GOT3 (cell line): Measurements from ENCODE around the gene CCDC102A.
"Not testable (repeated sequence)": the region's sequence is repeated elsewhere in the genome, so short reads cannot be mapped to it uniquely, and the experiment has no call there.

Experiments
- DNase-seq: peaks from one replicate; lab custom pipeline; 2025; ENCODE audit warnings: mixed read lengths; lab: John Stamatoyannopoulos, UW

The CCDC102A gene

DNA sequence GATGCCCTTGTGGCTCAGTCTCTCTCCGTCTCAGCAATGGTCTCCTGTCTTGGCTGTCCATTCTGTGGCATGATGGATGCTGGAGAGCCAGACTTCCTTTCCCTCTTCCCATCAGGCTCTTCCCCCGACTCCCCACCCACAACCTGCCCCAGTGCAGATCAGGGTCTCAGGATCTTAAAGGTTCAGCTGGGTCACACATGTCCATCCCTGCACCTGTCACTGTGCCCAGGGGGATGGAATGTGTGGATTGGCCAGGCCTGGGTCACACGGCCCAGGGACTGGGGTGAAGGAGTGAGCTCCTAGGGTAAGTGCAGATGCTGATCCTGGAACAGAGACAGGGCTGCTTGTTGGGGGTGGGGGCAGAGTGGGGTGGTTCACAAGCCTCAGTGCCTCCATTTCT lies 29.1 kb upstream of the CCDC102A start:
- DNase-seq: no peak

GRCh38 chr16:57564571-57565270 lies 28.4 kb upstream of the CCDC102A start:
- no peak for DNase-seq

- DNase-seq: no peak
Measured at GRCh38 chr16:57563761-57564160, 27.4 kb upstream of the CCDC102A start.

DNA sequence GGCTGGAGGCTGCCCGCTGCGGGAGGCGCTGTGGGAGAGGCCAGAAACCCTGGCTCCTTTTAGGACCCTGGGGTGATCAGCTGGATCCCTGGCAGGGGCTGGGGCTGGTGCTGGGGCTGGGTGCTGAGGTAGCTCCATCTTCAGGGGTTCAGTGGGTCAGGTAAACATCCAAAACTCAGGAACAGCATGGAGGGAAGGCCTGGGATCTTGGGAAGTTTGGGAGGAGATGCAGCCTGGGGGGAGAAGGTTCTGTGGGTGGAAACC lies 27.0 kb upstream of the CCDC102A start:
- DNase-seq: no peak

DNA sequence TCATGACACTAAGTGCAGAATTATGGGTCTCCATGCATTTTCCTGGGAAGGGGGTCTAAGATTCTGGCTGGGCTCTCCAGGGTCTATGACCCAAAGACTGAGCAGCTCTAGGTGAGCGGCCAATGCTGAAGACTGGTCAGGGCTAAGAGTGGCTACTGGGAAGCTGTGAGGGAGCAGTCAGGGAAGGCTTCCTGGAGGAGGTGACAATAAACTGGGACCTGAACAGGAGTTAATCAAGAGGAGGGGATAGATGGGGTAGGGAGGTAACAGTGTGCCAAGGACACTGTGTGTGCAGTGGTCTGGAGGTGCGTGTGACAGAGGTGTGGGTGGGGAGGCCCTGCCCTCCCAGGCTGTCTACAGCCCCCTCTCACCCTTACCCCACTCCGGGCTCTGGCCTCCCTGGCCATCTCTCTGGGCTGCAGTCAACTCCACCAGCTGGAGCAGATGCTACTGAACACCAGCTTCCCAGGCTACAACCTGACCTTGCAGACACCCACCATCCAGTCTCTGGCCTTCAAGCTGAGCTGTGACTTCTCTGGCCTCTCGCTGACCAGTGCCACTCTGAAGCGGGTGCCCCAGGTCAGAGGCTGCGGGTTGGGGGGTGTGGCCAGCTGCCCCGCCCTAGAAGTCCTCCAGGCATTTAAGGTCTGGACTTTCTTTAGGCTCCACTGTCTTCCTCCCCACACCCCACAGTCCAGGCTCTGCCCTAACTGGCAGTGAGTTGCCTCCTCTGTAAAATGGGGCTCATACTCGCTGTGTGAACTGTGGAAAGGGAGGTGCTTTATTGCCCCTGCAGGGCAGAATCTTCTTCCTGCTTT lies 26.5 kb upstream of the CCDC102A start:
- no peak for DNase-seq

- no peak for DNase-seq
Measured at GRCh38 chr16:57562066-57562465, 25.7 kb upstream of the CCDC102A start.

- DNase-seq: no peak
Measured at GRCh38 chr16:57559072-57559790, 22.9 kb upstream of the CCDC102A start.

DNA sequence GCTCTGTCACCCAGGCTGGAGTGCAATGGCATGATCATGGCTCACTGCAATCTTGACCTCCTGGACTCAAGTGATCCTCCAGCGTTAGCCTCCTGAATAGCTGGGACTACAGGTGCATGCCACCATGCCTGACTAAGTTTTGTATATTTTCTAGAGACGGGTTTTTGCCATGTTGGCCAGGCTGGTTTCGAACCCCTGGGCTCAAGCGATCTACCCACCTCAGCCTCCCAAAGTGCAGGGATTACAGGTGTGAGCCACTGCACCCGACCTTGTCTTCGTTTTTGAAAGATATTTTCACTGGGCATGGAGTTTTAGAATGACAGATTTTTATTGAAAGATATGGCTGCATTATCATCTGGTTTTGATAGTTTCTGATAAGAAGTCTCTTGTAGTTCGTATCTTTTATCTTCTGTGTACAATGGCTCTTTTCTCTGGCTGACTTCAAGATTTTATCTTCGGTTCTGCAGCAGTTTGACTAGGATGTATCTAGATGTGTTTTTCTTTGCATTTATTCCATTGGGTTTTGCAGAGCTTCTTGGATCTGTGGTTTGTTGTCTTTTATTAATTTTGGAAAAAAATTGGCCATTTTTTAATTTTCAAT lies 20.7 kb upstream of the CCDC102A start:
- DNase-seq: no peak

DNA sequence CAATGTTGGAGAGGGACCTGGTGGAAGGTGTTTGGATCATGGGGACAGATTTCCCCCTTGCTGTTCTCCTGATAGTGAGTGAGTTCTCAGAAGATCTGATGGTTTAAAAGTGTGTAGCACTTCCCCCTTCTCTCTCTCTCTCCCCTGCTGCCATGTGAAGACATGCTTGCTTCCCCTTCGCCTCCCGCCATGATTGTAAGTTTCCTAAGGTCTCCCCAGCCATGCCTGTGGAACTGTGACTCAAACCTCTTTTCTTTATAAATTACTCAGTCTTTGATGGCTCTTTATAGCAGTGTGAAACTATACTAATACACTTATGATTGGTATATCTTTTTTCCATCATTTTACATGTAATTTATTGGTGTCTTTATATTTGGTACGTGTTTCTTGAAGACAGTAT lies 19.5 kb upstream of the CCDC102A start:
- DNase-seq: no peak

- DNase-seq: no peak
Measured at GRCh38 chr16:57551057-57551456, 14.7 kb upstream of the CCDC102A start.

DNA sequence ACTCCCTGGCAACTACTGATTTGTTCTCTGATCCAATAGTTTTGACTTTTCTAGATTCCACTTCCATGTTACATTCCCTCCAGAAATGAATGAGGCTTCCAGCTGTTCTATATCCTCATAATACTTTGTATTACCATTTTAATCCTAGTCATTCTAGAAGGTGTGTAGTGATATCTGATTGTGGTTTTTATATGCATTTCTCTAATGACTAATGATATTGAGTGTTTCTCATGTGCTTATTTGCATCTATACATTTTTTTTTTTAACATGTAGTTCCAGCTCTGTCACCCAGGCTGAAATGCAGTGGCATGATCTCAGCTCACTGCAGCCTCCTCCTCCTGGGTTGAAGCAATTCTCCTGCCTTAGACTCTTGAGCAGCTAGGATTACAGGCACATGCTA lies 13.4 kb upstream of the CCDC102A start:
- no peak for DNase-seq

DNA sequence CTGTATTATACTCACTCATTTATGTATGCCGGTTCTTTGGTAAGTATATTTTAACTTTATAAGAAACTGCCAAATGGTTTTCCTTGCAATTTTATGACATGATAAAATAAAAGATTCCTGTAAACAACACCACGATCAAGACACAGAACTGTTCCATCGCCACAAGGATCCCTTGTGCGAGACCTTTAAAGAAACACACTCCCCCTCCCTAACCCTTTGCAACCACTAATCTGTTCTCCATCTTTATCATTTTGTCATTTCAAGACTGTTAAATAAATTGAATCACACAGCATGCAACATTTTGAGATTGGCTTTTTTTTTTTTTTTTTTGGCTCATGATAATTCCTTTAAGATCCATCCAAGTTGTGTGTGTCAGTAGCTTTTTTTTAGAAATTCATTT lies 12.0 kb upstream of the CCDC102A start:
- DNase-seq: no peak

GRCh38 chr16:57547524-57547923 lies 11.2 kb upstream of the CCDC102A start:
- not testable (repeated sequence) for DNase-seq

- DNase-seq: no peak
Measured at GRCh38 chr16:57544124-57544653, 7.8 kb upstream of the CCDC102A start.

DNA sequence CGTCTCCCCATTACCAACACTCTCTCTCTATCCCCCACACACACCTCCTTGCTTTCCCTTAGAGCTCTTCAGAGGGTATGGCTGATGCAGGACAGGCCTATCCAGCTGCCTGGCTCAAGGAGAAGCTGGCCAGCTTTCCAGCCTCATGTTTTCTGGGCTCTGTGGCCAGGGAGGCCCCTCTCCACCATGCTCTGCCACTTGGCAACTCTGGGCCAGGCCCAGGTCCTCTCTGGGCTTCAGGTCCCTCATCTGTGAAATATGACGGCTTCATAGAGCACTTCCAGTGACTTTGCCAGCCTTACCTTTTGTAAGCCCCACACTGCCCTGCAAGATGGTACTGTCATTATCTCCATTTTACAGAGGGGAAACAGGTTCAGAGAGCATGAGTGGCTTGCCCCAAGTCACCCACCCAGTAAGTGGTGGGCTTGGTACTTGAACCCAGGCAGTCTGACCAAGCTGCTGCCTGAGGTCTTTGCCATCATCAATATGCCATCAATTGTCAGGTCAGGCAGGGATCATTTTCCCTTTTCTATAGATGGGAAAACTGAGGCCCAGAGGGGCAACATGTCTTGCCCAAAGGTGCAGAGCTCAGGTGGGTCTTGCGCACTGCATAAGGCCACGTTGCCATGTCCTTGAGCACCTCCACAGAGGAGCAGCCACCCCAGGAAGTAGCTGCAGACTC lies 5.5 kb upstream of the CCDC102A start:
- DNase-seq: no peak

DNA sequence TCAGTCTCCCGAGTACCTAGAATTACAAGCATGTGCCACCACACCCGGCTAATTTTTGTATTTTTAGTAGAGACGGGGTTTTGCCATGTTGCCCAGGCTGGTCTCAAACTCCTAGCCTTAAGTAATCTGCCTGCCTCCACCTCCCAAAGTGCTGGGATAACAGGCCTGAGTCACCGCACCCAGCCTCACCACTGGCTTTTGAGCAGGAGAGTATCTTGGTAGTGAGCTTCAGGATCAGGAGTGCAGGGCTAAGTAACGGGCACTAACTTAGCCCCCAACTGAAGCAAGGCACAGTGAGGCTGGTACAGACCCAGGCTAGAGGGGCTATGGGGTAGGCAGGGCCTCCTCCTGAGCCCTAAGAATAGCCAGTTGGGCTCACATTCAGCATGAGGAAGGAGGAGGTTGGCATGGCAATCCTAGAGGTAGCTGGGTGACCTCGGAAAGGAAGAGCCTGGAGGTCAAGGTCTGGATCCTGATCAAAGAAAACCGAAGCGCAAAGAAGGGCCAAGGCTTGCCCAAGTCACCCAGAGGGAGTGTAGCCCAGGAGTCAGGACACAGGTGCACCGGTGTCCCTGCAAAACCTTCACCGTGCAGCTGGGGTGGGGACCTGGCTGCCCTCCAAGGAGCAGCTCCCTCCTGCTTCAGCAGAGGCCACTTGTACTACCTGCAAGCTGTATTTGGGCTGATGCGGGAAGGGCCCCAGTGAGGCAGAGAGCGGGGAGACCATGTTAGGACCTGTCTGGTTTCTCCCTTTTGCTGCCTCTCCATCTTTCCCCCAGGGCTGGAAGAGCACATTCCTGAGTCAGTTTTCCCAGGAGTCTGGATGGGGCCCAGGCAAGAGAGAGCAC lies 4.8 kb upstream of the CCDC102A start:
- no peak for DNase-seq

DNA sequence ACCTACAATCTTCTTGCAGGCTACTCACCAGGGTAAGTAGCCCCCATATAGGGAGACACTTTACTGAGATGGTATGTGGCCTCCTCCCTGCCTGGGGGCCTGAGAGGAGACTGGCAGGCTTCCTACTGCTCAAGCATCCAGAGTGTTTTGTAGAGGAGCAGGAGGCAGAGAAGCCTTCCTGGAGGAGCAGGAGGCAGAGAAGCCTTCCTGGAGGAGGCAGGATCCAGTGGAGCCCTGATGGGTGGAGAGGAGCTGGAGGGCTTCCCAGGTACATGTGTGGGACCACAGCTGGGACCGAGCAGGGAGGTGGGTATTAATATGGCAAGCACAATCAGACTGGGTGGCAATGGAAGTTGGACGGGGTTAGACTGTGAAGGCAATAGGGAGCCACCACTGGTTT lies 4.0 kb upstream of the CCDC102A start:
- no peak for DNase-seq

- no peak for DNase-seq
Measured at GRCh38 chr16:57539072-57539796, 2.9 kb upstream of the CCDC102A start.

GRCh38 chr16:57538235-57538721 lies 1.9 kb upstream of the CCDC102A start:
- no peak for DNase-seq

- DNase-seq: no peak
Measured at GRCh38 chr16:57537581-57538234, 1.3 kb upstream of the CCDC102A start.
